IMR-90 (cell line): ENCODE data around the gene STAP1. TPM values are rescaled to one million over a fixed set of nuclear protein-coding genes. Genes with fewer than 3 reads are reported as not detected.

Source experiments
- ATAC-seq: fragments of 200-7000 bp; cut with Tn5 transposase; 2 replicates; pipeline ENCODE4 v1.9.1; 2020; ENCODE audit warnings: low read depth, mild to moderate bottlenecking, moderate library complexity
- BruUV-seq: library from RNA; stranded (reverse); fragments of 400-500 nt; replicated peaks from 2 replicates; lab custom pipeline; 2021; lab: Mats Ljungman, UMichigan
- CTCF ChIA-PET: fragments of 300-600 bp; formaldehyde crosslinking; extraction: SDS; loops from one replicate; lab custom pipeline; 2021; ENCODE audit warnings: antibody characterized with exemption; lab: Yijun Ruan, JAX
- POLR2A ChIA-PET: fragments of 300-600 bp; sonication (Branson Sonifier 250); formaldehyde crosslinking; loops from one replicate; lab custom pipeline; 2022; ENCODE audit warnings: antibody characterized with exemption; ENCODE audit not compliant: unreplicated experiment; lab: Charles Lee
- DNase-seq: peaks from one replicate; pipeline ENCODE4 v3.0.0; 2013
- H2AFZ ChIP-seq: replicated peaks from 2 replicates; pipeline ENCODE3; 2013; ENCODE audit warnings: low read length, mild to moderate bottlenecking; ENCODE audit not compliant: poor library complexity
- H2AK5ac ChIP-seq: 2 replicates; pipeline ENCODE4 v1.6.1; 2013; ENCODE audit warnings: low read depth, low read length, inconsistent platforms
- H2AK9ac ChIP-seq: replicated peaks from 2 replicates; pipeline ENCODE3; 2013; ENCODE audit warnings: mild to moderate bottlenecking, low read depth, low read length, moderate library complexity; ENCODE audit not compliant: poor library complexity
- H2BK120ac ChIP-seq: 2 replicates; pipeline ENCODE4 v1.6.1; 2013; ENCODE audit warnings: low read depth, low read length, inconsistent platforms
- H2BK15ac ChIP-seq: 3 replicates; pipeline ENCODE4 v1.6.1; 2013; ENCODE audit warnings: low read depth, low read length, inconsistent platforms
- H2BK20ac ChIP-seq: 2 replicates; pipeline ENCODE4 v1.6.1; 2013; ENCODE audit warnings: low read depth, mild to moderate bottlenecking, inconsistent platforms, low read length, moderate library complexity
- H2BK5ac ChIP-seq: 2 replicates; pipeline ENCODE4 v1.6.1; 2013; ENCODE audit warnings: mild to moderate bottlenecking, low read depth, low read length, inconsistent platforms; ENCODE audit not compliant: poor library complexity, severe bottlenecking
- H3K14ac ChIP-seq: replicated peaks from 2 replicates; pipeline ENCODE4 v1.6.1; 2013; ENCODE audit warnings: low read depth, low read length, inconsistent platforms
- H3K18ac ChIP-seq: 2 replicates; pipeline ENCODE4 v1.6.1; 2013; ENCODE audit warnings: low read depth, low read length, control low read depth
- H3K23ac ChIP-seq: 2 replicates; pipeline ENCODE4 v1.6.1; 2013; ENCODE audit warnings: low read depth, low read length, inconsistent platforms
- H3K27ac ChIP-seq: 2 replicates; pipeline ENCODE4 v1.5.1; 2013; ENCODE audit warnings: mild to moderate bottlenecking, control low read depth, low read length; ENCODE audit not compliant: insufficient read depth
- H3K27me3 ChIP-seq: 2 replicates; pipeline ENCODE4 v1.6.1; 2013; ENCODE audit warnings: low read length; ENCODE audit not compliant: control insufficient read depth, insufficient read depth
- H3K36me3 ChIP-seq: 2 replicates; pipeline ENCODE4 v1.6.1; 2013; ENCODE audit warnings: low read length, mixed read lengths; ENCODE audit not compliant: control insufficient read depth, insufficient read depth
- H3K4ac ChIP-seq: 2 replicates; pipeline ENCODE4 v1.6.1; 2013; ENCODE audit warnings: low read depth, low read length, inconsistent platforms
- H3K4me1 ChIP-seq: 2 replicates; pipeline ENCODE4 v1.6.1; 2013; ENCODE audit warnings: low read length, mixed read lengths; ENCODE audit not compliant: control insufficient read depth, insufficient read depth
- H3K4me2 ChIP-seq: 2 replicates; pipeline ENCODE4 v1.6.1; 2013; ENCODE audit warnings: low read depth, mild to moderate bottlenecking, control low read depth, low read length, moderate library complexity
- H3K4me3 ChIP-seq: 2 replicates; pipeline ENCODE4 v1.5.1; 2013; ENCODE audit warnings: low read depth, mild to moderate bottlenecking, control low read depth, low read length, moderate library complexity; ENCODE audit not compliant: insufficient read depth
- H3K56ac ChIP-seq: 2 replicates; pipeline ENCODE4 v1.6.1; 2013; ENCODE audit warnings: low read length, inconsistent platforms; ENCODE audit not compliant: insufficient read depth; ENCODE audit errors: extremely low read depth
- H3K79me1 ChIP-seq, 2 experiments: 2 replicates each; pipeline ENCODE4 v1.6.1; 2013; ENCODE audit warnings: low read length in 2 of 2, inconsistent platforms in 1 of 2, low read depth in 1 of 2
- H3K9ac ChIP-seq: 2 replicates; pipeline ENCODE4 v1.6.1; 2013; ENCODE audit warnings: low read depth, low read length, control low read depth
- H3K9me1 ChIP-seq: 2 replicates; pipeline ENCODE4 v1.6.1; 2013; ENCODE audit warnings: low read length, inconsistent platforms; ENCODE audit not compliant: insufficient read depth
- H3K9me3 ChIP-seq: 2 replicates; pipeline ENCODE4 v1.6.1; 2013; ENCODE audit warnings: low read length; ENCODE audit not compliant: control insufficient read depth, insufficient read depth
- H4K20me1 ChIP-seq: 2 replicates; pipeline ENCODE4 v1.6.1; 2013; ENCODE audit warnings: low read length, inconsistent platforms; ENCODE audit not compliant: insufficient read depth
- H4K5ac ChIP-seq: 2 replicates; pipeline ENCODE4 v1.6.1; 2013; ENCODE audit warnings: mild to moderate bottlenecking, low read depth, low read length, control low read depth
- H4K8ac ChIP-seq, 2 experiments: 2 replicates each; pipeline ENCODE4 v1.6.1; 2013; ENCODE audit warnings: low read depth in 2 of 2, low read length in 2 of 2, control low read depth in 1 of 2, inconsistent platforms in 1 of 2
- H4K91ac ChIP-seq: 2 replicates; pipeline ENCODE4 v1.6.1; 2013; ENCODE audit warnings: low read depth, low read length, inconsistent platforms; ENCODE audit not compliant: insufficient read depth
- FOS ChIP-seq: fragments of 150-350 bp; IDR thresholded peaks from 2 replicates; pipeline ENCODE4 v1.6.1; 2016; ENCODE audit warnings: low read depth, low read length
- RAD21 ChIP-seq: IDR thresholded peaks from 2 replicates; pipeline ENCODE4 v1.6.1; 2012; ENCODE audit warnings: low read length, improper control_type of control experiment
- WGBS, 2 experiments: methylation state at CpG; one replicate each; pipeline versions ENCODE4 v1.1.5 to v1.1.7; 2013; ENCODE audit warnings: missing lambda C conversion rate in 2 of 2; ENCODE audit not compliant: insufficient read length in 1 of 2; ENCODE audit errors: extremely low coverage in 2 of 2; 5-methylcytosine and 5-hydroxymethylcytosine counted together
- dilution Hi-C: fragments of 300-500 bp; cut with HindIII; formaldehyde crosslinking; loops from one replicate; pipeline ENCODE4 v1.14.3; 2018; ENCODE audit warnings: low sequenced_read_pairs; ENCODE audit not compliant: unreplicated experiment
- in situ Hi-C: fragments of 300-500 bp; cut with MboI; formaldehyde crosslinking; loops from 3 replicates; pipeline ENCODE4 v1.14.3; 2019; ENCODE audit warnings: low sequenced_read_pairs, inconsistent platforms, mixed read lengths
- intact Hi-C: fragments of 100-400 bp; cut with micrococcal nuclease; formaldehyde crosslinking; loops from 2 replicates; pipeline ENCODE4 v1.10.0; 2022
- polyA plus RNA-seq, 3 experiments: library from polyadenylated mRNA; depleted of rRNA; stranded (reverse); fragments of >200 nt; gene quantifications; 2 replicates each; pipeline ENCODE4 v1.2.3, GENCODE V29; 2012; ENCODE audit warnings: low replicate concordance in 1 of 3
- total RNA-seq: library from RNA; depleted of rRNA; stranded (reverse); fragments of >200 nt; gene quantifications from 2 replicates; pipeline ENCODE4 v1.2.3, GENCODE V29; 2012
- TF ChIP-seq, protein P1 (sequence below): conservative IDR thresholded peaks from 2 replicates; pipeline ENCODE4 v1.5.1; 2012; ENCODE audit warnings: mild to moderate bottlenecking, low read depth, low read length, improper control_type of control experiment
- TF ChIP-seq, protein P2 (sequence below): fragments of 150-350 bp; IDR thresholded peaks from 2 replicates; pipeline ENCODE4 v1.6.1; 2017; ENCODE audit warnings: mild to moderate bottlenecking, antibody characterized with exemption, low read length, low read depth

The STAP1 gene
- total and polyA plus RNA-seq, 2 of the 4 experiments (the other 2 are of a cell fraction) = not detected

DNA sequence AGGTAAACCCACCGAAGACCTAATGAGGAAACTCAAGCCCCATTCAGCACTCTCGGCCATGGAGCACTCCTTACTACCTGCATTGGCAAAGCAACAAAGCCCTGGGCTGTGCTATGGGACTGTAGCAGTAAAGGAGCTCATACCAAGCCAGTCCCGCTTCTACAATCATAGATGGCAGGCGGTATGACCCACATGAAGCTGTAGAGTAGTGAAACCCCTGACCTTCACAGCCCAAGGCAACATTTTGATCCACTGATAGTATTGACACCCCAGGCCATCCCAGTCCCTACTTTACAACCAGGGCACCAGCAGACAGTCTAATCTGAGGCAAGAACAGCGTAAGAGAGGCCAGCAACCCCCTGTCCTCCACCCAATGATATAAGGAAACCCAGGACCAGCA, 38.4 kb upstream of the STAP1 start:
- ChIA-PET CTCF (no interaction called here), POLR2A (no interaction called here)
- no peak overlapping the region for H3K23ac ChIP-seq
- H4K20me1 ChIP-seq = no peaks in the 10 kb centered on the region
- no peak overlapping the region for H3K14ac ChIP-seq
- H4K91ac ChIP-seq = no peak overlapping the region
- no peak overlapping the region for H2BK15ac ChIP-seq
- no peak overlapping the region for H2BK5ac ChIP-seq
- no TSS peak for BruUV-seq
- in situ Hi-C loops = no loop called here
- ATAC-seq (no peak), DNase-seq (no peak)
- no peak for TF ChIP-seq FOS
- TF ChIP-seq, protein P1, sequence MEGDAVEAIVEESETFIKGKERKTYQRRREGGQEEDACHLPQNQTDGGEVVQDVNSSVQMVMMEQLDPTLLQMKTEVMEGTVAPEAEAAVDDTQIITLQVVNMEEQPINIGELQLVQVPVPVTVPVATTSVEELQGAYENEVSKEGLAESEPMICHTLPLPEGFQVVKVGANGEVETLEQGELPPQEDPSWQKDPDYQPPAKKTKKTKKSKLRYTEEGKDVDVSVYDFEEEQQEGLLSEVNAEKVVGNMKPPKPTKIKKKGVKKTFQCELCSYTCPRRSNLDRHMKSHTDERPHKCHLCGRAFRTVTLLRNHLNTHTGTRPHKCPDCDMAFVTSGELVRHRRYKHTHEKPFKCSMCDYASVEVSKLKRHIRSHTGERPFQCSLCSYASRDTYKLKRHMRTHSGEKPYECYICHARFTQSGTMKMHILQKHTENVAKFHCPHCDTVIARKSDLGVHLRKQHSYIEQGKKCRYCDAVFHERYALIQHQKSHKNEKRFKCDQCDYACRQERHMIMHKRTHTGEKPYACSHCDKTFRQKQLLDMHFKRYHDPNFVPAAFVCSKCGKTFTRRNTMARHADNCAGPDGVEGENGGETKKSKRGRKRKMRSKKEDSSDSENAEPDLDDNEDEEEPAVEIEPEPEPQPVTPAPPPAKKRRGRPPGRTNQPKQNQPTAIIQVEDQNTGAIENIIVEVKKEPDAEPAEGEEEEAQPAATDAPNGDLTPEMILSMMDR = no peak
- TF ChIP-seq, protein P2, sequence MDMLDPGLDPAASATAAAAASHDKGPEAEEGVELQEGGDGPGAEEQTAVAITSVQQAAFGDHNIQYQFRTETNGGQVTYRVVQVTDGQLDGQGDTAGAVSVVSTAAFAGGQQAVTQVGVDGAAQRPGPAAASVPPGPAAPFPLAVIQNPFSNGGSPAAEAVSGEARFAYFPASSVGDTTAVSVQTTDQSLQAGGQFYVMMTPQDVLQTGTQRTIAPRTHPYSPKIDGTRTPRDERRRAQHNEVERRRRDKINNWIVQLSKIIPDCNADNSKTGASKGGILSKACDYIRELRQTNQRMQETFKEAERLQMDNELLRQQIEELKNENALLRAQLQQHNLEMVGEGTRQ = no peak
- no peak for TF ChIP-seq RAD21
- no peak overlapping the region for H2BK120ac ChIP-seq
- H2AFZ ChIP-seq = no peak overlapping the region
- intact Hi-C loops = no loop called here
- H3K27ac ChIP-seq = no peak overlapping the region
- H3K4me1 ChIP-seq = peaks cover 4% of the 10 kb centered on the region; the same call in 1 of the 2 replicates
- no peak overlapping the region for H3K4me3 ChIP-seq
- no peak overlapping the region for H3K4me2 ChIP-seq
- H3K9me1 ChIP-seq = no peaks in the 10 kb centered on the region
- no peak overlapping the region for H3K56ac ChIP-seq
- no peak overlapping the region for H2BK20ac ChIP-seq
- peaks cover 12 to 17% of the 10 kb centered on the region in 2 experiments for H3K79me1 ChIP-seq
- no peak overlapping the region for H2AK9ac ChIP-seq
- 100% methylated on average over 1 of the region's 5 CpGs; no CpG with 5 or more reads in 1 of the 2 experiments for WGBS, 2 experiments
- H3K36me3 ChIP-seq = peaks cover 7% of the 10 kb centered on the region
- H3K4ac ChIP-seq = no peak overlapping the region
- no peaks in the 10 kb centered on the region for H3K9me3 ChIP-seq
- no peaks in the 10 kb centered on the region for H3K27me3 ChIP-seq
- no peak overlapping the region for H3K9ac ChIP-seq
- dilution Hi-C loops = no loop called here
- H4K8ac ChIP-seq = no peak overlapping the region
- no peak overlapping the region for H2AK5ac ChIP-seq
- no peak overlapping the region for H4K5ac ChIP-seq
- H3K18ac ChIP-seq = no peak overlapping the region
